Thyroid gland (tissue), 4 donors: Measurements from ENCODE around the gene OFD1. TPM values are rescaled to one million over a fixed set of nuclear protein-coding genes. Genes with fewer than 3 reads are reported as not detected.

Experiments used
- DNase-seq, 2 donors: peaks; one replicate each; pipeline ENCODE4 v3.0.0-alpha.2; 2019
- H3K27ac ChIP-seq, 3 donors: fragments of 200-600 bp; sonication (generic); 1 replicate in 2 of 3; 2 replicates in 1 of 3; pipeline ENCODE4 v1.5.1; 2016 to 2019; ENCODE audit warnings: mild to moderate bottlenecking in 1 of 3, moderate library complexity in 1 of 3
- H3K27me3 ChIP-seq: fragments of 200-600 bp; sonication (generic); one replicate; pipeline ENCODE4 v1.5.1; 2019
- H3K36me3 ChIP-seq, 2 donors: fragments of 200-600 bp; sonication (generic); one replicate each; pipeline ENCODE4 v1.5.1; 2016 to 2019
- H3K4me1 ChIP-seq, 2 donors: fragments of 200-600 bp; sonication (generic); one replicate each; pipeline ENCODE4 v1.5.1; 2017 to 2019
- H3K4me3 ChIP-seq, 3 donors: fragments of 200-600 bp; sonication (generic); replicated peaks in 1 of 3; 1 replicate in 2 of 3; 2 replicates in 1 of 3; pipeline ENCODE4 v1.5.1; 2016; ENCODE audit warnings: mild to moderate bottlenecking in 1 of 3
- H3K9me3 ChIP-seq: fragments of 200-600 bp; sonication (generic); one replicate; pipeline ENCODE4 v1.5.1; 2017
- CTCF ChIP-seq, 6 experiments: fragments of 200-600 bp in 3 of 6; fragments of 450-650 bp in 3 of 6; sonication (generic) in 3 of 6; IDR thresholded peaks; one replicate each; pipeline ENCODE4 v1.5.1; 2016 to 2019; ENCODE audit warnings: antibody characterized with exemption in 6 of 6, mild to moderate bottlenecking in 2 of 6, inconsistent platforms in 1 of 6, moderate library complexity in 1 of 6
- POLR2A ChIP-seq, 2 donors: fragments of 450-650 bp; IDR thresholded peaks; one replicate each; pipeline ENCODE4 v1.6.1; 2017; ENCODE audit warnings: antibody characterized with exemption in 2 of 2, mild to moderate bottlenecking in 2 of 2, moderate library complexity in 1 of 2
- WGBS, 2 donors: methylation state at CpG; one replicate each; pipeline ENCODE4 v1.1.5; 2017; 5-methylcytosine and 5-hydroxymethylcytosine counted together
- intact Hi-C: fragments of 100-400 bp; cut with DNase I; formaldehyde crosslinking; loops from one replicate; pipeline ENCODE4 v1.15.1; 2023
- total RNA-seq, 4 donors: library from RNA; depleted of rRNA; stranded (reverse); fragments of >200 nt; gene quantifications; one replicate each; pipeline ENCODE4 v1.2.3, GENCODE V29; 2016

Gene OFD1
- total RNA-seq, 4 donors from 2014 or later, result 33.6 to 46.0 (median 43.5) TPM

DNA sequence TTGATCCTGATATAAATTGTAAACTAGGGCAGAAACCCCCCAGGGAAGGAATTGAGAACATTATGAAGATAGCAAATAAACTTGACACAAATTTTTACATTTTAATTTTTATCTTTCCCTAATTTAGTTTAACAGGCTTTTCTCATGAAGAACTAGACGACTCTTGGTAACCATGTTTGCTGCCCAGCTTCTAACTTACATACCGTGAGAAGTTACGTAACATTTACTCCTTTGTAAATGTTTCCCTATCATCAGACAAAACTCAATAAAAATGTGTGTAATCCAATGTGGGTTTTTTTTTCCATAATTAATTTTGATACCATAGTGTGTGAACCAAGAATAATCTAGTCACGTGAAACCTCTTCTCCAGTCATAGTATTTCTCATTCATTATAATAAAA lies 34.4 kb downstream of the OFD1 start:
- intact Hi-C loops, result no loop called here
- H3K36me3 ChIP-seq, result peaks cover 10 to 23% of the 10 kb centered on the region in 2 donors
- no peaks in the 10 kb centered on the region for H3K9me3 ChIP-seq
- H3K27me3 ChIP-seq, result no peaks in the 10 kb centered on the region
- TF ChIP-seq CTCF (IDR thresholded peaks at IDR 0.05) (no peak), POLR2A (IDR thresholded peaks at IDR 0.05) (no peak)
- DNase-seq, result no peak
- 96% methylated on average over 4 of the region's 4 CpGs for WGBS, 2 donors
- no peak overlapping the region for H3K27ac ChIP-seq
- H3K4me3 ChIP-seq, result no peak overlapping the region
- peaks cover 0 to 3% of the 10 kb centered on the region in 2 donors for H3K4me1 ChIP-seq

- TF ChIP-seq CTCF (IDR thresholded peaks at IDR 0.05) (no peak), POLR2A (IDR thresholded peaks at IDR 0.05) (no peak)
- 91 to 97% methylated on average over 3 of the region's 3 CpGs for WGBS, 2 donors
- no peaks in the 10 kb centered on the region for H3K27me3 ChIP-seq
- intact Hi-C loops, result no loop called here
- DNase-seq, result no peak
- no peaks in the 10 kb centered on the region for H3K9me3 ChIP-seq
- peaks cover 10 to 22% of the 10 kb centered on the region in 2 donors for H3K36me3 ChIP-seq
- no peaks in the 10 kb centered on the region for H3K4me1 ChIP-seq
- H3K27ac ChIP-seq, result no peak overlapping the region
- H3K4me3 ChIP-seq, result no peak overlapping the region
Observed at GRCh38 chrX:13770013-13770535, 35.5 kb downstream of the OFD1 start.

GRCh38 chrX:13774696-13775095 lies 40.1 kb downstream of the OFD1 start:
- TF ChIP-seq CTCF (IDR thresholded peaks at IDR 0.05) (no peak), POLR2A (IDR thresholded peaks at IDR 0.05) (no peak)
- Histone ChIP-seq H3K36me3 (peaks cover 0 to 7% of the 10 kb centered on the region in 2 donors), H3K27me3 (no peaks in the 10 kb centered on the region), H3K27ac (peak overlapping the region in 1 of 3 donors; percentile 75), H3K4me3 (no peak overlapping the region), H3K9me3 (no peaks in the 10 kb centered on the region), H3K4me1 (no peaks in the 10 kb centered on the region)
- DNase-seq, result no peak
- intact Hi-C loops, result no loop called here
- WGBS, 2 donors, result 92 to 94% methylated on average over 2 of the region's 2 CpGs

DNA sequence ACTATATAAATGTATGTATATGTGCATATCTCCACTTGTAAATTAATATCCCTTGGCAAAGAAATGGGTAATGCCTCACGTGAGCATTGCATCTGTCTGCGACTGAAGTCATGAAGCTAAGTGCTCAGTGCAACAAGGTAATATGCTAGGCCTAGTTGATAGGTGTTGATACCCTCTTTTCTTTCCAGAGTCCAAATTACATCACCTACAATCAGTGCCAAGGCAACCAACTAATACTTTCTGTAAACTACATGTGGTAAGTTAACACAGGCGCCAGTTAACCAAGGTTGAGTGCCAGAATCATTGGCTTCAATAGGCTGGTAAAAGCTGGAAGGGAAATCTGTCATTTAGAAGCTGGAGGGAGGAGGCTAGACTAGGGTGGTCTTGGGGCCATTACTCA lies 41.3 kb downstream of the OFD1 start:
- 80 to 97% methylated on average over 1 to 3 of the region's 3 CpGs for WGBS, 2 donors
- peak overlapping the region; percentile 46 to 76 (median 75) for H3K27ac ChIP-seq
- TF ChIP-seq POLR2A (IDR thresholded peaks at IDR 0.05), result no peak
- TF ChIP-seq CTCF (IDR thresholded peaks at IDR 0.05), result no peak

GRCh38 chrX:13776387-13776786 lies 41.8 kb downstream of the OFD1 start:
- peak in 2 of 6 experiments; percentile 8 to 16 for TF ChIP-seq CTCF (IDR thresholded peaks at IDR 0.05)
- TF ChIP-seq POLR2A (IDR thresholded peaks at IDR 0.05), result no peak
- WGBS, 2 donors, result 34 to 45% methylated on average over 3 to 4 of the region's 4 CpGs
- H3K27me3 ChIP-seq, result no peaks in the 10 kb centered on the region
- no peak overlapping the region for H3K4me3 ChIP-seq
- peak overlapping the region; percentile 46 to 76 (median 75) for H3K27ac ChIP-seq
- peak; percentile 34 to 39 for DNase-seq
- H3K36me3 ChIP-seq, result no peaks in the 10 kb centered on the region
- H3K4me1 ChIP-seq, result no peaks in the 10 kb centered on the region
- H3K9me3 ChIP-seq, result no peaks in the 10 kb centered on the region
- intact Hi-C loops, result no loop called here

More for the DNA sequence above, 41.3 kb downstream of the OFD1 start:
- intact Hi-C loops, result no loop called here
- Histone ChIP-seq H3K9me3 (no peaks in the 10 kb centered on the region), H3K4me3 (no peak overlapping the region), H3K4me1 (no peaks in the 10 kb centered on the region), H3K36me3 (no peaks in the 10 kb centered on the region), H3K27me3 (no peaks in the 10 kb centered on the region)
- no peak for DNase-seq
